H9 (cell line): ENCODE results near the gene CCL26. TPM values are rescaled to one million over a fixed set of nuclear protein-coding genes. Genes with fewer than 3 reads are reported as not detected.

ENCODE experiments used
- DNase-seq: peaks from one replicate; pipeline ENCODE4 v3.0.0-alpha.2; 2017
- H2AFZ ChIP-seq: one replicate; pipeline ENCODE4 v1.6.1; 2013; ENCODE audit warnings: mild to moderate bottlenecking, low read length, control low read depth, moderate library complexity
- H2AK5ac ChIP-seq: 2 replicates; pipeline ENCODE4 v1.6.1; 2013; ENCODE audit warnings: low read length, control low read depth, mixed read lengths; ENCODE audit not compliant: insufficient read length
- H2BK120ac ChIP-seq: one replicate; pipeline ENCODE4 v1.6.1; 2013; ENCODE audit warnings: low read depth, mild to moderate bottlenecking, low read length, control low read depth, inconsistent platforms; ENCODE audit not compliant: poor library complexity, severe bottlenecking
- H2BK12ac ChIP-seq: 2 replicates; pipeline ENCODE4 v1.6.1; 2013; ENCODE audit warnings: low read length, control low read depth, mixed read lengths, low read depth; ENCODE audit not compliant: insufficient read length
- H2BK15ac ChIP-seq: 2 replicates; pipeline ENCODE4 v1.6.1; 2013; ENCODE audit warnings: low read depth, low read length, control low read depth
- H2BK20ac ChIP-seq: one replicate; pipeline ENCODE4 v1.6.1; 2013; ENCODE audit warnings: low read depth, mild to moderate bottlenecking, low read length, control low read depth, inconsistent platforms; ENCODE audit not compliant: poor library complexity, severe bottlenecking
- H2BK5ac ChIP-seq: 2 replicates; pipeline ENCODE4 v1.6.1; 2013; ENCODE audit warnings: low read length, control low read depth, mixed read lengths; ENCODE audit not compliant: insufficient read length
- H3K14ac ChIP-seq: 2 replicates; pipeline ENCODE4 v1.6.1; 2013; ENCODE audit warnings: low read length, control low read depth; ENCODE audit not compliant: insufficient read depth
- H3K18ac ChIP-seq: 2 replicates; pipeline ENCODE4 v1.6.1; 2013; ENCODE audit warnings: low read depth, mild to moderate bottlenecking, mixed read lengths, low read length, control low read depth; ENCODE audit not compliant: insufficient read length
- H3K23ac ChIP-seq: 2 replicates; pipeline ENCODE4 v1.6.1; 2013; ENCODE audit warnings: low read length, control low read depth, mixed read lengths, low read depth; ENCODE audit not compliant: insufficient read length
- H3K23me2 ChIP-seq: 2 replicates; pipeline ENCODE4 v1.6.1; 2013; ENCODE audit warnings: low read depth, mild to moderate bottlenecking, mixed read lengths, low read length, control low read depth; ENCODE audit not compliant: insufficient read length, poor library complexity, severe bottlenecking
- H3K27ac ChIP-seq: 2 replicates; pipeline ENCODE4 v1.5.1; 2013; ENCODE audit warnings: low read length, control low read depth, mixed read lengths, low read depth; ENCODE audit not compliant: insufficient read length
- H3K27me3 ChIP-seq: 2 replicates; pipeline ENCODE4 v1.6.1; 2013; ENCODE audit warnings: low read length, control low read depth, inconsistent platforms; ENCODE audit not compliant: insufficient read depth
- H3K4ac ChIP-seq: 2 replicates; pipeline ENCODE4 v1.6.1; 2013; ENCODE audit warnings: low read depth, mild to moderate bottlenecking, control low read depth, inconsistent platforms, low read length, moderate library complexity
- H3K4me1 ChIP-seq: 2 replicates; pipeline ENCODE4 v1.6.1; 2013; ENCODE audit warnings: low read length, control low read depth, inconsistent platforms; ENCODE audit not compliant: insufficient read depth
- H3K4me2 ChIP-seq: 2 replicates; pipeline ENCODE4 v1.6.1; 2013; ENCODE audit warnings: low read length, control low read depth, mixed read lengths; ENCODE audit not compliant: insufficient read length, insufficient read depth
- H3K56ac ChIP-seq: 2 replicates; pipeline ENCODE4 v1.6.1; 2013; ENCODE audit warnings: low read depth, mild to moderate bottlenecking, mixed read lengths, low read length, control low read depth; ENCODE audit not compliant: insufficient read length
- H3K79me1 ChIP-seq: 2 replicates; pipeline ENCODE4 v1.6.1; 2013; ENCODE audit warnings: low read depth, mild to moderate bottlenecking, moderate library complexity, low read length, control low read depth, inconsistent platforms; ENCODE audit not compliant: insufficient read depth, poor library complexity, severe bottlenecking
- H3K79me2 ChIP-seq: 2 replicates; pipeline ENCODE4 v1.6.1; 2013; ENCODE audit warnings: low read length, control low read depth, inconsistent platforms; ENCODE audit not compliant: insufficient read depth
- H3K9ac ChIP-seq: 2 replicates; pipeline ENCODE4 v1.6.1; 2013; ENCODE audit warnings: low read length, control low read depth, mixed read lengths; ENCODE audit not compliant: insufficient read length; ENCODE audit errors: extremely low read depth
- H3K9me3 ChIP-seq: one replicate; pipeline ENCODE4 v1.6.1; 2013; ENCODE audit warnings: low read depth, low read length, inconsistent platforms; ENCODE audit not compliant: control insufficient read depth
- H3T11ph ChIP-seq: one replicate; pipeline ENCODE4 v1.6.1; 2013; ENCODE audit warnings: mild to moderate bottlenecking, low read length, control low read depth, inconsistent platforms
- H4K20me1 ChIP-seq: one replicate; pipeline ENCODE4 v1.6.1; 2013; ENCODE audit not compliant: control insufficient read depth, insufficient read length, insufficient read depth
- H4K5ac ChIP-seq: 2 replicates; pipeline ENCODE4 v1.6.1; 2013; ENCODE audit warnings: low read depth, mild to moderate bottlenecking, mixed read lengths, low read length, control low read depth; ENCODE audit not compliant: insufficient read length
- H4K8ac ChIP-seq: replicated peaks from 2 replicates; pipeline ENCODE4 v1.6.1; 2013; ENCODE audit warnings: low read length, control low read depth, mixed read lengths, low read depth; ENCODE audit not compliant: insufficient read length
- H4K91ac ChIP-seq: 2 replicates; pipeline ENCODE4 v1.6.1; 2013; ENCODE audit warnings: low read depth, mild to moderate bottlenecking, moderate library complexity, mixed read lengths, low read length, control low read depth; ENCODE audit not compliant: insufficient read length
- H3K27ac Mint-ChIP-seq, 3 experiments: 2 replicates in 2 of 3; 3 replicates in 1 of 3; pipeline ENCODE4 v1.8.0; 2020 to 2021; ENCODE audit warnings: mixed read lengths in 3 of 3, mild to moderate bottlenecking in 1 of 3, moderate library complexity in 1 of 3
- H3K27me3 Mint-ChIP-seq: 2 replicates; pipeline ENCODE4 v1.8.0; 2021; ENCODE audit warnings: low read depth, mild to moderate bottlenecking, moderate library complexity, mixed read lengths
- H3K36me3 Mint-ChIP-seq, 3 experiments: 2 replicates in 2 of 3; 3 replicates in 1 of 3; pipeline ENCODE4 v1.8.0; 2020 to 2021; ENCODE audit warnings: low read depth in 3 of 3, mixed read lengths in 3 of 3; ENCODE audit not compliant: insufficient read depth in 1 of 3
- H3K4me1 Mint-ChIP-seq, 2 experiments: 2 replicates each; pipeline ENCODE4 v1.8.0; 2020; ENCODE audit warnings: mixed read lengths in 2 of 2
- H3K4me3 Mint-ChIP-seq, 2 experiments: 2 replicates in 1 of 2; 3 replicates in 1 of 2; pipeline ENCODE4 v1.8.0; 2020 to 2021; ENCODE audit warnings: mild to moderate bottlenecking in 2 of 2, mixed read lengths in 2 of 2, moderate library complexity in 1 of 2
- H3K9me3 Mint-ChIP-seq, 2 experiments: 2 replicates in 1 of 2; 3 replicates in 1 of 2; pipeline ENCODE4 v1.8.0; 2020; ENCODE audit warnings: mild to moderate bottlenecking in 2 of 2, mixed read lengths in 2 of 2, moderate library complexity in 1 of 2
- WGBS: extraction: QIAGEN DNeasy Blood & Tissue Kit; methylation state at CpG from one replicate; pipeline ENCODE4 v1.1.7; 2013; ENCODE audit warnings: missing lambda C conversion rate, low lambda C conversion rate, mixed read lengths; ENCODE audit not compliant: insufficient read length; ENCODE audit errors: extremely low coverage; 5-methylcytosine and 5-hydroxymethylcytosine counted together
- total RNA-seq: library from RNA; stranded (reverse); gene quantifications from 2 replicates; pipeline ENCODE4 v1.2.1, GENCODE V29; 2021
- TF ChIP-seq, protein P1 (sequence below): fragments of 200-600 bp; sonication (generic); conservative IDR thresholded peaks from 3 replicates; pipeline ENCODE4 v1.8.0; 2021; ENCODE audit warnings: antibody characterized with exemption, mild to moderate bottlenecking

Gene CCL26
- total RNA-seq, 1 experiment from 2014 or later, result 9.3 TPM

DNA sequence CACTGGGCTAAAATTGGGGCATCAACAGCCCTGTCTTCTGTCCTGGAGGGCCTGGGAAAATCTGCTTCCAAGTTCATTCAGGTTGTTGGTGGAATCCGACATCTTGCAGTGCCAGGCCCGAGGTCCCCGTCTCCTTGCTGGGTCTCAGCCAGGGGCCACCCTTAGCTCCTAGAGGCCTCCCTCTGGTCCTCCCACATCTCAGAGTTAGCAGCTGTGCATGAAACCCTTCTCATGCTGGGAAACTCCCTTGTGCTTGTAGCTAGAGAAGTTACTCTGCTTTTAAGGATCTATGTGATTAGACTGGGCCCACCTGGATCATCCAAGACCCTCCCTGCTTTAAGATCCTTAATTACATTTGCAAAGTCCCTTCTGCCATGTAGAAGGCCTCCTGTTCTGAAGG is 48.6 kb downstream of the CCL26 start:
- H2BK120ac ChIP-seq, result no peak overlapping the region
- no peaks in the 10 kb centered on the region for H4K20me1 ChIP-seq
- H3K79me2 ChIP-seq, result no peaks in the 10 kb centered on the region
- Mint-ChIP-seq H3K36me3 (no peaks in the 10 kb centered on the region), H3K4me1 (peaks cover 8 to 9% of the 10 kb centered on the region in 2 experiments), H3K27me3 (no peaks in the 10 kb centered on the region; the same call in 1 of the 2 replicates), H3K4me3 (no peak overlapping the region), H3K27ac (peak overlapping the region in 1 of 3 experiments; percentile 11; a peak in 1 of 7 replicates), H3K9me3 (no peaks in the 10 kb centered on the region; a peak in 1 of 5 replicates)
- no peaks in the 10 kb centered on the region for H3K9me3 ChIP-seq
- H4K8ac ChIP-seq, result no peak overlapping the region
- H4K91ac ChIP-seq, result no peak overlapping the region
- no peak overlapping the region for H2BK20ac ChIP-seq
- H3T11ph ChIP-seq, result no peak overlapping the region
- H3K18ac ChIP-seq, result no peak overlapping the region
- DNase-seq, result no peak
- H3K14ac ChIP-seq, result no peak overlapping the region
- H3K27me3 ChIP-seq, result no peaks in the 10 kb centered on the region
- no peak overlapping the region for H2BK15ac ChIP-seq
- no peaks in the 10 kb centered on the region for H3K79me1 ChIP-seq
- no peak overlapping the region for H4K5ac ChIP-seq
- H3K9ac ChIP-seq, result no peak overlapping the region
- H3K4me2 ChIP-seq, result no peak overlapping the region
- no CpG with 5 or more reads among the region's 3 CpGs for WGBS
- H2AK5ac ChIP-seq, result no peak overlapping the region
- H3K4ac ChIP-seq, result no peak overlapping the region
- H3K4me1 ChIP-seq, result peaks cover 7% of the 10 kb centered on the region; the same call in 1 of the 2 replicates
- no peak overlapping the region for H2BK5ac ChIP-seq
- H3K56ac ChIP-seq, result no peak overlapping the region
- TF ChIP-seq, protein P1, sequence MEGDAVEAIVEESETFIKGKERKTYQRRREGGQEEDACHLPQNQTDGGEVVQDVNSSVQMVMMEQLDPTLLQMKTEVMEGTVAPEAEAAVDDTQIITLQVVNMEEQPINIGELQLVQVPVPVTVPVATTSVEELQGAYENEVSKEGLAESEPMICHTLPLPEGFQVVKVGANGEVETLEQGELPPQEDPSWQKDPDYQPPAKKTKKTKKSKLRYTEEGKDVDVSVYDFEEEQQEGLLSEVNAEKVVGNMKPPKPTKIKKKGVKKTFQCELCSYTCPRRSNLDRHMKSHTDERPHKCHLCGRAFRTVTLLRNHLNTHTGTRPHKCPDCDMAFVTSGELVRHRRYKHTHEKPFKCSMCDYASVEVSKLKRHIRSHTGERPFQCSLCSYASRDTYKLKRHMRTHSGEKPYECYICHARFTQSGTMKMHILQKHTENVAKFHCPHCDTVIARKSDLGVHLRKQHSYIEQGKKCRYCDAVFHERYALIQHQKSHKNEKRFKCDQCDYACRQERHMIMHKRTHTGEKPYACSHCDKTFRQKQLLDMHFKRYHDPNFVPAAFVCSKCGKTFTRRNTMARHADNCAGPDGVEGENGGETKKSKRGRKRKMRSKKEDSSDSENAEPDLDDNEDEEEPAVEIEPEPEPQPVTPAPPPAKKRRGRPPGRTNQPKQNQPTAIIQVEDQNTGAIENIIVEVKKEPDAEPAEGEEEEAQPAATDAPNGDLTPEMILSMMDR, result no peak
- H2BK12ac ChIP-seq, result no peak overlapping the region
- H2AFZ ChIP-seq, result no peak overlapping the region
- H3K27ac ChIP-seq, result no peak overlapping the region
- H3K23me2 ChIP-seq, result no peaks in the 10 kb centered on the region
- H3K23ac ChIP-seq, result no peak overlapping the region
